OCI-LY1 (cell line): ENCODE measurements around the gene ACRBP.

Source experiments
- H2AFZ ChIP-seq: fragments of 200-600 bp; sonication (generic), shearing (Covaris generic); 2 replicates; pipeline ENCODE4 v1.6.0; 2014; ENCODE audit warnings: antibody characterized with exemption, mild to moderate bottlenecking, low read length
- H3F3A ChIP-seq: fragments of 200-600 bp; sonication (generic), shearing (Covaris generic); 2 replicates; pipeline ENCODE4 v1.6.0; 2014; ENCODE audit warnings: mild to moderate bottlenecking, antibody characterized with exemption, low read length, moderate library complexity; ENCODE audit not compliant: insufficient read depth
- H3K27ac ChIP-seq: fragments of 200-600 bp; sonication (generic); 2 replicates; pipeline ENCODE4 v1.5.1; 2014; ENCODE audit warnings: low read length, mixed run types, mild to moderate bottlenecking, low read depth; ENCODE audit not compliant: poor library complexity, severe bottlenecking
- H3K27me3 ChIP-seq: fragments of 200-600 bp; sonication (generic); 2 replicates; pipeline ENCODE4 v1.6.0; 2014; ENCODE audit warnings: antibody characterized with exemption, mild to moderate bottlenecking, low read length, moderate library complexity; ENCODE audit not compliant: insufficient read depth
- H3K36me3 ChIP-seq: fragments of 200-600 bp; sonication (generic); 2 replicates; pipeline ENCODE4 v1.6.1; 2014; ENCODE audit warnings: mild to moderate bottlenecking, antibody characterized with exemption, low read length, moderate library complexity, mixed read lengths; ENCODE audit not compliant: insufficient read depth
- H3K4me1 ChIP-seq: fragments of 200-600 bp; sonication (generic); 2 replicates; pipeline ENCODE4 v1.5.1; 2014; ENCODE audit warnings: mild to moderate bottlenecking, low read length, moderate library complexity; ENCODE audit not compliant: insufficient read depth, severe bottlenecking
- H3K4me2 ChIP-seq: fragments of 200-600 bp; sonication (generic), shearing (Covaris generic); 2 replicates; pipeline ENCODE4 v1.6.1; 2014; ENCODE audit warnings: low read length
- H3K4me3 ChIP-seq: fragments of 200-600 bp; sonication (generic); 2 replicates; pipeline ENCODE4 v1.5.1; 2014; ENCODE audit warnings: low read length, low read depth, mild to moderate bottlenecking, mixed read lengths; ENCODE audit not compliant: poor library complexity, severe bottlenecking
- H3K79me2 ChIP-seq: fragments of 200-600 bp; shearing (Covaris generic); 2 replicates; pipeline ENCODE4 v1.6.1; 2016; ENCODE audit warnings: mixed run types, low read length, mixed read lengths; ENCODE audit not compliant: insufficient read depth
- H3K9ac ChIP-seq: fragments of 200-600 bp; sonication (generic), shearing (Covaris generic); 2 replicates; pipeline ENCODE4 v1.6.1; 2014; ENCODE audit warnings: mild to moderate bottlenecking, low read length, mixed read lengths
- H3K9me2 ChIP-seq: fragments of 200-600 bp; sonication (generic), shearing (Covaris generic); 2 replicates; pipeline ENCODE4 v1.6.1; 2014; ENCODE audit warnings: low read depth, mild to moderate bottlenecking, low read length, mixed read lengths
- H3K9me3 ChIP-seq: fragments of 200-600 bp; shearing (Covaris generic); 2 replicates; pipeline ENCODE4 v1.6.1; 2014; ENCODE audit warnings: low read length, mixed read lengths
- H4K20me1 ChIP-seq: fragments of 200-600 bp; sonication (generic), shearing (Covaris generic); 2 replicates; pipeline ENCODE4 v1.6.0; 2016; ENCODE audit warnings: mild to moderate bottlenecking, low read length; ENCODE audit not compliant: insufficient read depth
- EZH2 ChIP-seq: fragments of 200-600 bp; sonication (generic), shearing (Covaris generic); IDR thresholded peaks from 2 replicates; pipeline ENCODE4 v1.8.0; 2017; ENCODE audit warnings: borderline replicate concordance, mixed run types, mild to moderate bottlenecking, antibody characterized with exemption, low read length, moderate library complexity, mixed read lengths
- TF ChIP-seq, protein P1 (sequence below): fragments of 200-600 bp; sonication (generic), shearing (Covaris generic); IDR thresholded peaks from 2 replicates; pipeline ENCODE4 v1.5.1; 2017; ENCODE audit warnings: mild to moderate bottlenecking, antibody characterized with exemption, low read length, moderate library complexity, mixed read lengths

ACRBP gene

DNA sequence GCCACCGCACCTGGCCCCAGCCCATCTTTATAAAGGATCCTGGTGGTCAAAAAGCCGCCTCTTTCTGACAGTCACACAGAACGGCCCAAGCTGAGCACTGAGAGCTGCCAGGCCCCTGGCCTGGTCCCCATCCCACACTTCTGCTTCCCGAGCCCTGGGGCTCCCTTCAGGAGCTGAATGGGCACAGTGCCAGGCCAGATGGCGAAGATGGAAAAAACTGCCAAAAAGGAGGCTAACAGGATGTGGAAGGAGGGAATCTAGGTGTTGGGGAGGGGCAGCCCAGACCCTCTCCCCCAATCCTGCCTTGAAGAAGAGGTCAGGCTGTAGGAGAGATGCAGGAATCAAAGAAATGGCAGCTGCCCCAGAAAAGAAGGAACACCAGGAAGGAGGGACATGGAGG, 16.5 kb downstream of the ACRBP start:
- Histone ChIP-seq H3K4me2 (peak overlapping the region; percentile 59), H3K9ac (peak overlapping the region; percentile 70), H3K79me2 (no peaks in the 10 kb centered on the region), H3K27ac (peak overlapping the region; percentile 95), H3K9me3 (no peaks in the 10 kb centered on the region), H3F3A (no peaks in the 10 kb centered on the region), H3K4me1 (peaks cover 73% of the 10 kb centered on the region), H4K20me1 (no peaks in the 10 kb centered on the region), H3K4me3 (peak overlapping the region; percentile 58), H2AFZ (no peak overlapping the region), H3K9me2 (no peaks in the 10 kb centered on the region), H3K36me3 (no peaks in the 10 kb centered on the region), H3K27me3 (no peaks in the 10 kb centered on the region)
- TF ChIP-seq, protein P1, sequence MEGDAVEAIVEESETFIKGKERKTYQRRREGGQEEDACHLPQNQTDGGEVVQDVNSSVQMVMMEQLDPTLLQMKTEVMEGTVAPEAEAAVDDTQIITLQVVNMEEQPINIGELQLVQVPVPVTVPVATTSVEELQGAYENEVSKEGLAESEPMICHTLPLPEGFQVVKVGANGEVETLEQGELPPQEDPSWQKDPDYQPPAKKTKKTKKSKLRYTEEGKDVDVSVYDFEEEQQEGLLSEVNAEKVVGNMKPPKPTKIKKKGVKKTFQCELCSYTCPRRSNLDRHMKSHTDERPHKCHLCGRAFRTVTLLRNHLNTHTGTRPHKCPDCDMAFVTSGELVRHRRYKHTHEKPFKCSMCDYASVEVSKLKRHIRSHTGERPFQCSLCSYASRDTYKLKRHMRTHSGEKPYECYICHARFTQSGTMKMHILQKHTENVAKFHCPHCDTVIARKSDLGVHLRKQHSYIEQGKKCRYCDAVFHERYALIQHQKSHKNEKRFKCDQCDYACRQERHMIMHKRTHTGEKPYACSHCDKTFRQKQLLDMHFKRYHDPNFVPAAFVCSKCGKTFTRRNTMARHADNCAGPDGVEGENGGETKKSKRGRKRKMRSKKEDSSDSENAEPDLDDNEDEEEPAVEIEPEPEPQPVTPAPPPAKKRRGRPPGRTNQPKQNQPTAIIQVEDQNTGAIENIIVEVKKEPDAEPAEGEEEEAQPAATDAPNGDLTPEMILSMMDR, result no peak
- TF ChIP-seq EZH2, result no peak

DNA sequence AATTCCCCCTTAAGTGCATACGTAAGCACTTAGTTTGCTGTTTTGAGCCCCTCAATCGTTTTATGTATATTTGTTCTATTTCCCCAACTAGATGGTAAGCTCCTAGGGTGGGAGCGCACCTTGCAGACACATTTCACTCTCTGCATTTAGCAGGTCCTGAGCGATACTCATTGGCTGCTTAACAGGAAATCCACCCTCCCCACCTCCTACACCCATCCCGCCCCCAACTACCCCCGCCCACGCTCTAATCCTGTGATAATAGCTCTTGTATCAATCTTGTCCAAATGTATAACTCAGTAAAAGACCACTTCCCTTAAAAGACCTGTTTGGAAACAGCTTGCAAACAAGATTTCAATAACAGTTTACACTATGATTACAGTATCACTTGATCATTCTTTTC, 19.6 kb downstream of the ACRBP start:
- peak overlapping the region; percentile 84 for H3K27ac ChIP-seq
- no peaks in the 10 kb centered on the region for H4K20me1 ChIP-seq
- no peaks in the 10 kb centered on the region for H3K79me2 ChIP-seq
- H3K27me3 ChIP-seq, result no peaks in the 10 kb centered on the region
- peak overlapping the region; percentile 51 for H3K4me3 ChIP-seq
- peak overlapping the region; percentile 71 for H3K4me2 ChIP-seq
- no peaks in the 10 kb centered on the region for H3K9me2 ChIP-seq
- H3F3A ChIP-seq, result no peaks in the 10 kb centered on the region
- TF ChIP-seq, protein P1, result no peak
- TF ChIP-seq EZH2, result no peak
- H3K9ac ChIP-seq, result peak overlapping the region; percentile 50; the same call in 1 of the 2 replicates
- H3K9me3 ChIP-seq, result no peaks in the 10 kb centered on the region
- H2AFZ ChIP-seq, result no peak overlapping the region
- H3K36me3 ChIP-seq, result peaks cover 6% of the 10 kb centered on the region; the same call in 1 of the 2 replicates
- peaks cover 51% of the 10 kb centered on the region for H3K4me1 ChIP-seq

DNA sequence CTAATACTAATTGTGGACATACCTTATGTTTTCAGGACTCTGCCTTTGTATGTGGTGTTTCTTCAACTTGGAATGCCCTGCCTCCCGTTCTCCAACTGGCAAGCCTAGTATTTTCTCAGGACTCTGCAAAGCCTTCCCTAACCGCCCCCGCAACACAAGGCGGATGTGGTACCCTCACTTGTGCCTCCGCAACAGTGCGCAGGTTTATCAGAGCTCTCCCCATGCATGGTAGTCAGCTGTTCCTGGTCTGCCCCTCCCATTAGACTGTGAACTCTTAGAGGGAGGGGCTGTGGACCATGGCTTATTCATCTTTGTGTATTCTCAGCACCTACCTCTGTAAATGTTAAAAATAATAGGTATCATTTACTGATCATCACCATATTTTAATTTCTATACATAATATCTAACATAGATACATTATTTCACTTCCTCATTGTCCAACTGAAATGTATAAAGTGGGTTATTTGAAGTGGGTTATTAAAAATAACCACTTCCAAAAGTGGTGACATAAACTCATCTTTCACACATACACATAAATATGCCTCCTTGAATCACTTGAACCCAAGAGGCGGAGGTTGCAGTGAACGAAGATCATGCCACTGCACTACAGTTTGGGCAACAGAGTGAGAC, 20.5 kb downstream of the ACRBP start:
- H3K27ac ChIP-seq, result peak overlapping the region; percentile 84
- no peaks in the 10 kb centered on the region for H4K20me1 ChIP-seq
- no peaks in the 10 kb centered on the region for H3F3A ChIP-seq
- H3K27me3 ChIP-seq, result no peaks in the 10 kb centered on the region
- no peaks in the 10 kb centered on the region for H3K9me3 ChIP-seq
- no peak overlapping the region for H2AFZ ChIP-seq
- no peaks in the 10 kb centered on the region for H3K9me2 ChIP-seq
- peak overlapping the region; percentile 45; the same call in 1 of the 2 replicates for H3K9ac ChIP-seq
- H3K36me3 ChIP-seq, result peaks cover 6% of the 10 kb centered on the region; the same call in 1 of the 2 replicates
- peak overlapping the region; percentile 51 for H3K4me3 ChIP-seq
- H3K4me1 ChIP-seq, result peaks cover 42% of the 10 kb centered on the region
- H3K4me2 ChIP-seq, result peak overlapping the region; percentile 71
- TF ChIP-seq EZH2, result no peak
- TF ChIP-seq, protein P1, result no peak
- H3K79me2 ChIP-seq, result no peaks in the 10 kb centered on the region
